H1 (cell line): ENCODE data around the gene DARS2. TPM values are rescaled to one million over a fixed set of nuclear protein-coding genes. Genes with fewer than 3 reads are reported as not detected.
"Not testable (repeated sequence)": the region's sequence is repeated elsewhere in the genome, so short reads cannot be mapped to it uniquely, and the experiment has no call there.

Source experiments
- CTCF ChIA-PET: fragments of 300-600 bp; sonication (Branson Sonifier 250); formaldehyde crosslinking; loops from one replicate; lab custom pipeline; 2021; ENCODE audit not compliant: partially characterized antibody; lab: Charles Lee
- POLR2A ChIA-PET: fragments of 300-600 bp; sonication (Branson Sonifier 250); formaldehyde crosslinking; loops from one replicate; lab custom pipeline; 2021; ENCODE audit warnings: inconsistent platforms; ENCODE audit not compliant: partially characterized antibody; lab: Charles Lee
- DNase-seq, 2 experiments: peaks; one replicate each; pipeline versions ENCODE4 v3.0.0 to v3.0.0-alpha.2; 2010 to 2022; ENCODE audit warnings: low spot score in 2 of 2, low read depth in 1 of 2, mixed read lengths in 1 of 2
- FAIRE-seq: peaks from 2 replicates; lab custom pipeline; 2011; peaks lifted over from hg19 to GRCh38; lab: Jason Lieb, UNC
- H2AFZ ChIP-seq: 2 replicates; pipeline ENCODE4 v1.8.1; 2012; ENCODE audit warnings: low read length, inconsistent platforms
- H2AK5ac ChIP-seq: 2 replicates; pipeline ENCODE4 v1.6.1; 2013; ENCODE audit warnings: low read depth, low read length
- H2BK120ac ChIP-seq: replicated peaks from 2 replicates; pipeline ENCODE3; 2013; ENCODE audit warnings: low read depth, low read length, inconsistent platforms
- H2BK12ac ChIP-seq: 2 replicates; pipeline ENCODE4 v1.6.1; 2013; ENCODE audit warnings: low read depth, low read length
- H2BK15ac ChIP-seq: 2 replicates; pipeline ENCODE4 v1.6.1; 2013; ENCODE audit warnings: low read length
- H2BK20ac ChIP-seq: 2 replicates; pipeline ENCODE4 v1.6.1; 2013; ENCODE audit warnings: low read length
- H2BK5ac ChIP-seq: 2 replicates; pipeline ENCODE4 v1.6.1; 2013; ENCODE audit warnings: low read depth, low read length
- H3K14ac ChIP-seq: 2 replicates; pipeline ENCODE4 v1.6.1; 2013; ENCODE audit warnings: inconsistent platforms; ENCODE audit not compliant: insufficient read length
- H3K18ac ChIP-seq: 2 replicates; pipeline ENCODE4 v1.6.1; 2013; ENCODE audit warnings: low read length; ENCODE audit errors: extremely low read depth
- H3K23ac ChIP-seq: 2 replicates; pipeline ENCODE4 v1.6.1; 2013; ENCODE audit warnings: inconsistent platforms; ENCODE audit not compliant: insufficient read length
- H3K23me2 ChIP-seq: 2 replicates; pipeline ENCODE4 v1.6.1; 2013; ENCODE audit warnings: low read depth, low read length
- H3K27ac ChIP-seq: 2 replicates; pipeline ENCODE4 v1.6.1; 2011; ENCODE audit warnings: low read depth, low read length, inconsistent platforms
- H3K27me3 ChIP-seq, 4 experiments: replicated peaks in 1 of 4; 1 replicate in 1 of 4; 2 replicates in 3 of 4; pipeline versions ENCODE4 v1.6.1 to v1.8.1; 2011 to 2013; ENCODE audit warnings: low read length in 3 of 4, mild to moderate bottlenecking in 3 of 4, inconsistent platforms in 2 of 4, mixed read lengths in 2 of 4, moderate library complexity in 1 of 4; ENCODE audit not compliant: control insufficient read depth in 3 of 4, insufficient read depth in 3 of 4; ENCODE audit errors: extremely low read depth in 1 of 4
- H3K36me3 ChIP-seq, 4 experiments: 2 replicates each; pipeline versions ENCODE4 v1.6.1 to v1.8.1; 2011 to 2013; ENCODE audit warnings: mild to moderate bottlenecking in 4 of 4, low read length in 3 of 4, moderate library complexity in 2 of 4, control low read depth in 1 of 4, inconsistent platforms in 1 of 4; ENCODE audit not compliant: insufficient read depth in 4 of 4, control insufficient read depth in 2 of 4
- H3K4ac ChIP-seq: replicated peaks from 2 replicates; pipeline ENCODE3; 2013; ENCODE audit warnings: low read length, low read depth, mixed read lengths, inconsistent platforms; ENCODE audit not compliant: insufficient read length
- H3K4me1 ChIP-seq, 4 experiments: replicated peaks in 1 of 4; 1 replicate in 1 of 4; 2 replicates in 3 of 4; pipeline versions ENCODE4 v1.6.1 to v1.8.1; 2011 to 2013; ENCODE audit warnings: low read length in 3 of 4, inconsistent platforms in 2 of 4, mixed read lengths in 1 of 4; ENCODE audit not compliant: insufficient read depth in 4 of 4, control insufficient read depth in 3 of 4
- H3K4me2 ChIP-seq, 2 experiments: 2 replicates each; pipeline versions ENCODE4 v1.6.1 to v1.8.1; 2011 to 2013; ENCODE audit warnings: low read depth in 2 of 2, low read length in 2 of 2, control low read depth in 1 of 2, inconsistent platforms in 1 of 2, mild to moderate bottlenecking in 1 of 2; ENCODE audit not compliant: insufficient read depth in 1 of 2
- H3K4me3 ChIP-seq, 4 experiments: fragments of 200-600, 300-600 bp in 1 of 4; sonication (generic), shearing (Covaris generic), sonication (Bioruptor Twin) in 1 of 4; 2 replicates each; pipeline versions ENCODE4 v1.5.1 to v1.8.1; 2011 to 2016; ENCODE audit warnings: low read length in 4 of 4, low read depth in 3 of 4, control low read depth in 2 of 4, inconsistent platforms in 2 of 4, mild to moderate bottlenecking in 2 of 4, mixed read lengths in 1 of 4, moderate library complexity in 1 of 4; ENCODE audit not compliant: insufficient read depth in 2 of 4; ENCODE audit errors: extremely low read depth in 1 of 4
- H3K56ac ChIP-seq: replicated peaks from 2 replicates; pipeline ENCODE3; 2013; ENCODE audit warnings: low read depth, mild to moderate bottlenecking, mixed read lengths, low read length, inconsistent platforms; ENCODE audit not compliant: insufficient read length
- H3K79me1 ChIP-seq: 2 replicates; pipeline ENCODE4 v1.6.1; 2013; ENCODE audit warnings: low read depth, low read length, control low read depth
- H3K79me2 ChIP-seq, 2 experiments: 2 replicates each; pipeline versions ENCODE4 v1.6.1 to v1.8.1; 2012 to 2013; ENCODE audit warnings: low read length in 2 of 2, mild to moderate bottlenecking in 2 of 2, inconsistent platforms in 1 of 2; ENCODE audit not compliant: insufficient read depth in 2 of 2, control insufficient read depth in 1 of 2
- H3K9ac ChIP-seq, 4 experiments: replicated peaks in 1 of 4; 1 replicate in 1 of 4; 2 replicates in 3 of 4; pipeline versions ENCODE4 v1.6.1 to v1.8.1; 2011 to 2013; ENCODE audit warnings: low read depth in 3 of 4, low read length in 3 of 4, control low read depth in 2 of 4, mild to moderate bottlenecking in 2 of 4, moderate library complexity in 2 of 4, inconsistent platforms in 1 of 4; ENCODE audit errors: extremely low read depth in 1 of 4
- H3K9me3 ChIP-seq, 2 experiments: 2 replicates each; pipeline versions ENCODE4 v1.6.1 to v1.8.1; 2012 to 2013; ENCODE audit warnings: mild to moderate bottlenecking in 2 of 2, moderate library complexity in 2 of 2, control low read depth in 1 of 2, inconsistent platforms in 1 of 2, low read depth in 1 of 2, low read length in 1 of 2, mixed read lengths in 1 of 2; ENCODE audit not compliant: insufficient read depth in 2 of 2
- H4K20me1 ChIP-seq, 2 experiments: replicated peaks in 1 of 2; 2 replicates each; pipeline versions ENCODE3 to v1.8.1; 2011 to 2013; ENCODE audit warnings: inconsistent platforms in 2 of 2, low read length in 2 of 2, mild to moderate bottlenecking in 1 of 2; ENCODE audit not compliant: insufficient read depth in 2 of 2, control insufficient read depth in 1 of 2
- H4K5ac ChIP-seq: 2 replicates; pipeline ENCODE4 v1.6.1; 2013; ENCODE audit warnings: low read length, low read depth, mixed read lengths, inconsistent platforms; ENCODE audit not compliant: insufficient read length
- H4K8ac ChIP-seq: 2 replicates; pipeline ENCODE4 v1.8.0; 2013; ENCODE audit warnings: mild to moderate bottlenecking, moderate library complexity, low read length, inconsistent platforms; ENCODE audit not compliant: insufficient read depth; ENCODE audit errors: extremely low read depth
- H4K91ac ChIP-seq: replicated peaks from 2 replicates; pipeline ENCODE3; 2013; ENCODE audit warnings: low read length, mixed read lengths, inconsistent platforms; ENCODE audit not compliant: insufficient read length
- CEBPB ChIP-seq: IDR thresholded peaks from 2 replicates; pipeline ENCODE4 v1.6.1; 2012; ENCODE audit warnings: low read depth, low read length
- ZNF274 ChIP-seq: IDR thresholded peaks from 2 replicates; pipeline ENCODE4 v1.7.0; 2012; ENCODE audit warnings: low read length, borderline replicate concordance; ENCODE audit errors: extremely low read depth
- WGBS, 2 experiments: shearing (Covaris generic) in 1 of 2; methylation state at CpG; one replicate each; pipeline versions ENCODE4 v1.1.6 to v1.1.7; 2013 to 2015; ENCODE audit warnings: low lambda C conversion rate in 2 of 2, mixed read lengths in 2 of 2, inconsistent platforms in 1 of 2, low coverage in 1 of 2, missing lambda C conversion rate in 1 of 2; ENCODE audit not compliant: insufficient replicate concordance in 2 of 2, insufficient coverage in 1 of 2, insufficient read length in 1 of 2; ENCODE audit errors: extremely low coverage in 1 of 2, missing lambda C conversion rate in 1 of 2; 5-methylcytosine and 5-hydroxymethylcytosine counted together
- polyA plus RNA-seq, 7 experiments: library from polyadenylated mRNA; depleted of rRNA in 3 of 7; stranded (reverse) in 5 of 7; unstranded in 2 of 7; fragments of >200 nt in 5 of 7; fragments of 200-250 nt in 2 of 7; gene quantifications; 1 replicate in 5 of 7; 2 replicates in 1 of 7; 4 replicates in 1 of 7; pipeline versions ENCODE4 v1.2.1 to v1.2.3, GENCODE V29; 2011 to 2013; ENCODE audit warnings: missing spikeins in 2 of 7, mixed read lengths in 2 of 7
- total RNA-seq: library from RNA; stranded (reverse); fragmentation: NEBNext Ultra II Directional; extraction: Animal tissue kit (Norgen Biotek cat#: 25700); gene quantifications from 2 replicates; pipeline ENCODE4 v1.2.1, GENCODE V29; 2021

The DARS2 gene
- total and polyA plus RNA-seq, 2 of the 8 experiments (the other 6 are each of a cell fraction or from before 2014, with no cell fraction given): 21.0 to 35.2 TPM

- H3K79me1 ChIP-seq: no peaks in the 10 kb centered on the region
- no peaks in the 10 kb centered on the region for H3K27me3 ChIP-seq
- no peak overlapping the region for H3K4me2 ChIP-seq
- H2AFZ ChIP-seq: no peak overlapping the region
- no peak overlapping the region for H2BK120ac ChIP-seq
- no peak overlapping the region for H3K14ac ChIP-seq
- no peak for FAIRE-seq
- no peak overlapping the region for H3K4ac ChIP-seq
- no peak overlapping the region for H3K9ac ChIP-seq
- no peak overlapping the region for H4K5ac ChIP-seq
- ChIA-PET POLR2A (no interaction called here), CTCF (no interaction called here)
- H3K18ac ChIP-seq: no peak overlapping the region
- H3K4me1 ChIP-seq: no peaks in the 10 kb centered on the region
- no peaks in the 10 kb centered on the region for H3K9me3 ChIP-seq
- no peaks in the 10 kb centered on the region for H4K20me1 ChIP-seq
- H3K79me2 ChIP-seq: no peaks in the 10 kb centered on the region
- no peak overlapping the region for H3K4me3 ChIP-seq
- H2BK12ac ChIP-seq: no peak overlapping the region
- H4K8ac ChIP-seq: no peak overlapping the region
- 87% methylated on average over 2 of the region's 2 CpGs; no CpG with 5 or more reads in 1 of the 2 experiments for WGBS, 2 experiments
- H2AK5ac ChIP-seq: no peak overlapping the region
- no peak overlapping the region for H3K23ac ChIP-seq
- no peaks in the 10 kb centered on the region for H3K23me2 ChIP-seq
- H3K56ac ChIP-seq: no peak overlapping the region
- H3K27ac ChIP-seq: no peak overlapping the region
- peaks cover 3 to 46% (median 16%) of the 10 kb centered on the region in 4 experiments; a peak in 7 of 8 replicates for H3K36me3 ChIP-seq
- DNase-seq: no peak
- no peak overlapping the region for H2BK20ac ChIP-seq
- H2BK15ac ChIP-seq: no peak overlapping the region
- no peak overlapping the region for H2BK5ac ChIP-seq
- no peak overlapping the region for H4K91ac ChIP-seq
- TF ChIP-seq ZNF274 (no peak), CEBPB (peak; percentile 8; the same call in 1 of the 2 replicates)
Observed at GRCh38 chr1:173802961-173803360, 21.5 kb upstream of the DARS2 start.

GRCh38 chr1:173813654-173814053 is 10.8 kb upstream of the DARS2 start:
- H3K23ac ChIP-seq, H3K56ac ChIP-seq, H2BK20ac ChIP-seq, H3K9me3 ChIP-seq, H2BK120ac ChIP-seq, H4K8ac ChIP-seq, H2BK5ac ChIP-seq, H2AFZ ChIP-seq, H2BK12ac ChIP-seq, H3K4me3 ChIP-seq, H3K9ac ChIP-seq, H3K18ac ChIP-seq, DNase-seq, H4K5ac ChIP-seq, H3K4ac ChIP-seq, H3K27ac ChIP-seq, H3K14ac ChIP-seq, H3K79me1 ChIP-seq, H3K23me2 ChIP-seq, H2BK15ac ChIP-seq, POLR2A ChIA-PET, H4K20me1 ChIP-seq, H4K91ac ChIP-seq, FAIRE-seq, H3K27me3 ChIP-seq, H3K4me1 ChIP-seq, H3K4me2 ChIP-seq, H2AK5ac ChIP-seq, H3K36me3 ChIP-seq: not testable (repeated sequence)
- CTCF ChIA-PET: interaction anchor here (0.6 kb wide), 1 partner anchor 21 kb away, joined by 3 read pairs; no protein-coding TSS in a partner anchor
- H3K79me2 ChIP-seq: peaks cover 0 to 36% of the 10 kb centered on the region in 2 experiments; a peak in 2 of 4 replicates
- WGBS, 2 experiments: 97% methylated on average over 5 of the region's 5 CpGs; no CpG with 5 or more reads in 1 of the 2 experiments
